Mesenchymal stem cell (in vitro differentiated cells and primary cell): ENCODE results near the gene LDB2.
A peak's percentile ranks its signal among the peaks of the same experiment; 100 is the strongest.

Experiments
- DNase-seq: peaks from one replicate; pipeline ENCODE4 v3.0.0-alpha.2; 2013
- H2AFZ ChIP-seq: one replicate; pipeline ENCODE4 v1.6.1; 2013; ENCODE audit warnings: low read depth, mild to moderate bottlenecking, control low read depth, inconsistent platforms, low read length, moderate library complexity
- H2AK5ac ChIP-seq: 2 replicates; pipeline ENCODE4 v1.6.1; 2013; ENCODE audit warnings: low read length, moderate library complexity, mild to moderate bottlenecking, inconsistent platforms; ENCODE audit not compliant: severe bottlenecking
- H2BK120ac ChIP-seq: one replicate; pipeline ENCODE4 v1.6.1; 2013; ENCODE audit warnings: low read depth, mild to moderate bottlenecking, inconsistent platforms, low read length, moderate library complexity
- H2BK12ac ChIP-seq, 2 experiments: one replicate each; pipeline ENCODE4 v1.6.1; 2013; ENCODE audit warnings: inconsistent platforms in 2 of 2, low read length in 2 of 2, mild to moderate bottlenecking in 2 of 2, moderate library complexity in 2 of 2, control low read depth in 1 of 2
- H2BK15ac ChIP-seq: one replicate; pipeline ENCODE4 v1.6.1; 2013; ENCODE audit warnings: mild to moderate bottlenecking, low read depth, inconsistent platforms; ENCODE audit not compliant: poor library complexity, severe bottlenecking
- H2BK5ac ChIP-seq: 2 replicates; pipeline ENCODE4 v1.6.1; 2013; ENCODE audit warnings: low read depth, mild to moderate bottlenecking, low read length, control low read depth, inconsistent platforms; ENCODE audit not compliant: poor library complexity, severe bottlenecking
- H3K14ac ChIP-seq, 2 experiments: one replicate each; pipeline ENCODE4 v1.6.1; 2013; ENCODE audit warnings: inconsistent platforms in 2 of 2, low read length in 2 of 2, control low read depth in 1 of 2, mild to moderate bottlenecking in 1 of 2, moderate library complexity in 1 of 2
- H3K18ac ChIP-seq, 2 experiments: one replicate each; pipeline ENCODE4 v1.6.1; 2013; ENCODE audit warnings: inconsistent platforms in 2 of 2, low read length in 2 of 2, control low read depth in 1 of 2, low read depth in 1 of 2, mild to moderate bottlenecking in 1 of 2
- H3K23ac ChIP-seq, 2 experiments: one replicate each; pipeline ENCODE4 v1.6.1; 2013; ENCODE audit warnings: inconsistent platforms in 2 of 2, low read length in 2 of 2, mild to moderate bottlenecking in 2 of 2, moderate library complexity in 2 of 2, control low read depth in 1 of 2
- H3K27ac ChIP-seq: 2 replicates; pipeline ENCODE4 v1.5.1; 2013; ENCODE audit warnings: mild to moderate bottlenecking, moderate library complexity, low read length, control low read depth, inconsistent platforms; ENCODE audit not compliant: poor library complexity, severe bottlenecking
- H3K27me3 ChIP-seq, 2 experiments: 2 replicates each; pipeline versions ENCODE4 v1.6.1 to v1.7.0; 2013; ENCODE audit warnings: low read length in 2 of 2, mild to moderate bottlenecking in 2 of 2, moderate library complexity in 2 of 2, control low read depth in 1 of 2, inconsistent platforms in 1 of 2; ENCODE audit not compliant: control insufficient read depth in 1 of 2, insufficient read depth in 1 of 2
- H3K36me3 ChIP-seq, 2 experiments: 2 replicates each; pipeline versions ENCODE4 v1.6.1 to v1.7.0; 2013; ENCODE audit warnings: low read length in 2 of 2, control low read depth in 1 of 2, inconsistent platforms in 1 of 2, low read depth in 1 of 2, mild to moderate bottlenecking in 1 of 2; ENCODE audit not compliant: insufficient read depth in 2 of 2, control insufficient read depth in 1 of 2
- H3K4ac ChIP-seq, 2 experiments: one replicate each; pipeline ENCODE4 v1.6.1; 2013; ENCODE audit warnings: inconsistent platforms in 2 of 2, low read length in 2 of 2, mild to moderate bottlenecking in 2 of 2, moderate library complexity in 2 of 2, control low read depth in 1 of 2, low read depth in 1 of 2
- H3K4me1 ChIP-seq: 2 replicates; pipeline ENCODE4 v1.6.1; 2013; ENCODE audit warnings: low read depth, low read length, control low read depth; ENCODE audit not compliant: control insufficient read depth, insufficient read depth
- H3K4me2 ChIP-seq: 2 replicates; pipeline ENCODE4 v1.6.1; 2013; ENCODE audit warnings: low read length, mild to moderate bottlenecking, inconsistent platforms; ENCODE audit not compliant: poor library complexity, severe bottlenecking
- H3K4me3 ChIP-seq, 2 experiments: 2 replicates each; pipeline versions ENCODE4 v1.5.1 to v1.7.0; 2013; ENCODE audit warnings: low read length in 2 of 2, mild to moderate bottlenecking in 2 of 2, control low read depth in 1 of 2, low read depth in 1 of 2; ENCODE audit not compliant: insufficient read depth in 1 of 2
- H3K79me1 ChIP-seq: replicated peaks from 2 replicates; pipeline ENCODE4 v1.6.1; 2013; ENCODE audit warnings: mild to moderate bottlenecking, control low read depth, low read length, inconsistent platforms; ENCODE audit not compliant: poor library complexity, severe bottlenecking
- H3K9ac ChIP-seq: 2 replicates; pipeline ENCODE4 v1.7.0; 2013; ENCODE audit warnings: mild to moderate bottlenecking, low read length, moderate library complexity
- H3K9me3 ChIP-seq: 2 replicates; pipeline ENCODE4 v1.7.0; 2013; ENCODE audit warnings: mild to moderate bottlenecking, low read length; ENCODE audit not compliant: control insufficient read depth
- H4K8ac ChIP-seq: one replicate; pipeline ENCODE4 v1.6.1; 2013; ENCODE audit warnings: inconsistent platforms, mild to moderate bottlenecking, low read length, moderate library complexity
- H4K91ac ChIP-seq: one replicate; pipeline ENCODE4 v1.6.1; 2013; ENCODE audit warnings: mild to moderate bottlenecking, low read length, inconsistent platforms
- WGBS: methylation state at CpG from one replicate; pipeline ENCODE4 v1.1.7; 2013; ENCODE audit warnings: mixed read lengths; 5-methylcytosine and 5-hydroxymethylcytosine counted together

LDB2 gene

GRCh38 chr4:16760617-16761363, 137.7 kb downstream of the LDB2 start:
- Histone ChIP-seq H2AK5ac (no peak overlapping the region), H2BK5ac (no peak overlapping the region), H4K91ac (no peak overlapping the region), H3K18ac (peak overlapping the region in 1 of 2 experiments; percentile 49), H3K27ac (no peak overlapping the region), H3K27me3 (no peaks in the 10 kb centered on the region), H2BK12ac (no peak overlapping the region), H3K4me3 (no peak overlapping the region), H3K4me2 (no peak overlapping the region), H3K14ac (no peak overlapping the region), H2AFZ (no peak overlapping the region), H3K23ac (no peak overlapping the region), H3K79me1 (no peaks in the 10 kb centered on the region), H3K4ac (no peak overlapping the region), H4K8ac (no peak overlapping the region), H3K9me3 (no peaks in the 10 kb centered on the region), H3K36me3 (peaks cover 0 to 36% of the 10 kb centered on the region in 2 experiments), H2BK15ac (no peak overlapping the region), H3K9ac (no peak overlapping the region), H3K4me1 (no peaks in the 10 kb centered on the region), H2BK120ac (no peak overlapping the region)
- WGBS: 63% methylated on average over 3 of the region's 6 CpGs
- DNase-seq: peak; percentile 12

DNA sequence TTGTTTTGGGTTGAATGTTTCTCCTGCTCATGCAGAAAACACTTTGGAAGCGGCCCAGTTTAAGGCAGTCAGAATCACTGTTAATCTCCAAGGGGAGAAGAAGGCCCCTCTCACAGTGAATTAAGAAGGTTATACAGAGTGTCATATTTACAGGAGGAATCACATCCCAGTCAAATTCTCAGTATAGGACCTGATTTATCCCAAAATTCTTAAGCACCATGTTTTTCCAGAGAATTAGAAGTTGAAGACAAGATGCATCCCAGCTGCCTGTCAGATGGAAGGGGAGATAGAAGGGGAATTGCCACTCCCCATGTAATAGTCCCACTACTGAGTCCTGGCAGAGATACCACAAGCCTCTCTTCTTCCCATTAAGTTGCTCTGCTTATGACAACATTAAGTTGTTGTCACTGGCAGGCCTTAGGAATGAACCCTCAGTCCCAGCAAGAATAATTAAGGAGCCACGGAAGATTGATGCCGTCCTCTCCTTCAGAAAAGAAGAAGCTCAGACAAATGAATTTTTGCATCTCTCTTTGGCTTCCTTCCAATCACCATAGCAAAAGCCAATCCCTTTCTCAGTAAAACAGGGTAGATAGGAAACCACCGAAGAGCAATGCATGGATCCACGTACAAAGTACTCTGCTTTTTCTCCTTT, 138.4 kb downstream of the LDB2 start:
- H3K14ac ChIP-seq: no peak overlapping the region
- no peak overlapping the region for H3K4me2 ChIP-seq
- DNase-seq: peak; percentile 10
- no peaks in the 10 kb centered on the region for H3K4me1 ChIP-seq
- 71% methylated on average over 5 of the region's 5 CpGs for WGBS
- no peak overlapping the region for H4K8ac ChIP-seq
- no peak overlapping the region for H4K91ac ChIP-seq
- no peak overlapping the region for H2BK15ac ChIP-seq
- no peak overlapping the region for H2BK120ac ChIP-seq
- peaks cover 0 to 42% of the 10 kb centered on the region in 2 experiments for H3K36me3 ChIP-seq
- no peak overlapping the region for H3K18ac ChIP-seq
- no peak overlapping the region for H3K27ac ChIP-seq
- H2AFZ ChIP-seq: no peak overlapping the region
- H3K4me3 ChIP-seq: no peak overlapping the region
- no peak overlapping the region for H2AK5ac ChIP-seq
- H3K9ac ChIP-seq: no peak overlapping the region
- H3K9me3 ChIP-seq: no peaks in the 10 kb centered on the region
- no peak overlapping the region for H2BK5ac ChIP-seq
- no peak overlapping the region for H3K4ac ChIP-seq
- no peaks in the 10 kb centered on the region for H3K27me3 ChIP-seq
- no peak overlapping the region for H2BK12ac ChIP-seq
- no peak overlapping the region for H3K23ac ChIP-seq
- H3K79me1 ChIP-seq: no peaks in the 10 kb centered on the region

DNA sequence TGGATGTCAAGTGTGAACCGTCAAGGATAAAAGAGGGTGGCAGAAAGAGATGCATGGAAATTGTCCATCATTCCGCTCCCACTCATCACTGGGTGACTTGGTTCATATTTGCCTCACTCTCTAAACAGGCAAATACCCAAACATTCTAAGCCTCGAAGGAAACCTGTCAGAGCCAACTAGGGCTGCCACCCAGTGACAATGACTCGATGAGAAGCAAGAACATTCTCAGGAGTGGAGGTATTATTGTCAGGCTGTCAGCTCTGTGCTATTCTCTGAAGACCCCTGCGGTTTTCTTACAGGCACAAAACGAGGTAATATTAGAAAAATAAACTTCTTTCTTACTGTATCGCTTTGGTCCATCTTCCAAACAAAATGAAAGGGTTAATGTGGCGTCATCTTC, 139.6 kb downstream of the LDB2 start:
- H3K27ac ChIP-seq: no peak overlapping the region
- H3K18ac ChIP-seq: no peak overlapping the region
- H3K36me3 ChIP-seq: peaks cover 0 to 50% of the 10 kb centered on the region in 2 experiments
- no peak overlapping the region for H3K4me2 ChIP-seq
- no peak overlapping the region for H2BK15ac ChIP-seq
- no peak overlapping the region for H3K9ac ChIP-seq
- H3K14ac ChIP-seq: no peak overlapping the region
- no peak overlapping the region for H2AK5ac ChIP-seq
- H3K79me1 ChIP-seq: no peaks in the 10 kb centered on the region
- no peak overlapping the region for H3K23ac ChIP-seq
- WGBS: 93% methylated on average over 8 of the region's 8 CpGs
- H4K91ac ChIP-seq: no peak overlapping the region
- H3K27me3 ChIP-seq: no peaks in the 10 kb centered on the region
- H4K8ac ChIP-seq: no peak overlapping the region
- DNase-seq: no peak
- H2BK12ac ChIP-seq: no peak overlapping the region
- no peaks in the 10 kb centered on the region for H3K9me3 ChIP-seq
- no peak overlapping the region for H2BK120ac ChIP-seq
- no peak overlapping the region for H3K4me3 ChIP-seq
- no peak overlapping the region for H2AFZ ChIP-seq
- no peak overlapping the region for H2BK5ac ChIP-seq
- no peak overlapping the region for H3K4ac ChIP-seq
- no peaks in the 10 kb centered on the region for H3K4me1 ChIP-seq

GRCh38 chr4:16758255-16758654, 140.2 kb downstream of the LDB2 start:
- no peak for DNase-seq
- H3K79me1 ChIP-seq: no peaks in the 10 kb centered on the region
- H3K23ac ChIP-seq: no peak overlapping the region
- no peak overlapping the region for H3K14ac ChIP-seq
- H3K4me3 ChIP-seq: no peak overlapping the region
- H3K9me3 ChIP-seq: no peaks in the 10 kb centered on the region
- H3K4ac ChIP-seq: no peak overlapping the region
- WGBS: 95% methylated on average over 2 of the region's 2 CpGs
- no peak overlapping the region for H4K91ac ChIP-seq
- H3K36me3 ChIP-seq: peaks cover 0 to 56% of the 10 kb centered on the region in 2 experiments
- H3K27ac ChIP-seq: no peak overlapping the region
- no peak overlapping the region for H3K18ac ChIP-seq
- no peak overlapping the region for H2BK5ac ChIP-seq
- H2BK120ac ChIP-seq: no peak overlapping the region
- H3K4me1 ChIP-seq: no peaks in the 10 kb centered on the region
- H2AK5ac ChIP-seq: no peak overlapping the region
- no peak overlapping the region for H2BK12ac ChIP-seq
- H2BK15ac ChIP-seq: no peak overlapping the region
- H2AFZ ChIP-seq: no peak overlapping the region
- no peaks in the 10 kb centered on the region for H3K27me3 ChIP-seq
- no peak overlapping the region for H3K9ac ChIP-seq
- H3K4me2 ChIP-seq: no peak overlapping the region
- no peak overlapping the region for H4K8ac ChIP-seq
